NCI-H1417 treated with DMSO at 0.1 percent for 48 hours (cell line): ENCODE results near the gene ESPL1.
"Not testable (repeated sequence)": the region's sequence is repeated elsewhere in the genome, so short reads cannot be mapped to it uniquely, and the experiment has no call there.

Source experiments
- DNase-seq: peaks from one replicate; lab custom pipeline; 2025; lab: John Stamatoyannopoulos, UW

The ESPL1 gene

DNA sequence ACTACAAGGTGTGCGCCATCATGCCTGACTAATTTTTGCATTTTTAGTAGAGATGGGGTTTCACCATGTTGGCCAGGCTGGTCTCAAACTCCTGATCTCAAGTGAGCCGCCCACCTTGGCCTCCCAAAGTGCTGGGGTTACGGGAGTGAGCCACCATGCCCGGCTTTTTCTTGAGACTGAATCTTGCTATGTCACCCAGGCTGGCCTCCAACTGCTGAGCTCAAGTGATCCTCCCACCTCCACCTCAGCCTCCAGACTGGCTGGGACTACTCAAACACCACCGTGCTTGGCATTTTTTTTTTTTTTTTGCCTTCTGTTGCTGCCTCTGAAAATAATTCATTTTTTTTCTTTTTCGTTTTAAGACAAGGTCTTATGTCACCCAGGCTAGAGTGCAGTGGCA, 8.2 kb upstream of the ESPL1 start:
- no peak for DNase-seq

DNA sequence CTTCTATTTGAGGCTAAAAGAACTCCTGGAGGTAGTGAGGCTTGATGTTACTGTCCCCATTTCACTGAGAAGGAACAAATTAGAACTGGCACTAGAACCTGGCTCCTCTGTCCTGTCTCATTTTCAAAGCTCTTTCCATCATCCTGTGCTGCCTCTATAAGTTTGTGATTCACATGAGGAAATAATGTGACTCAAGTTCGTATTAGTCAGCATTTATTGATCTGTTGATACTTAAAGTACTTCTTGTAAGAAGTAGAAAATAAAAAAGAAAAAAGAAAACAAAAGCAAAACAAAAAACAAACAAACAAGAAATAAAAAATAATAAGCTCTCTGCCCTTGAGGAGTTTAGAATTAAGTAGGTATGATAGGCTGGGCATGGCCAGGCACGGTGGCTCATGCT, 2.3 kb upstream of the ESPL1 start:
- DNase-seq = no peak

DNA sequence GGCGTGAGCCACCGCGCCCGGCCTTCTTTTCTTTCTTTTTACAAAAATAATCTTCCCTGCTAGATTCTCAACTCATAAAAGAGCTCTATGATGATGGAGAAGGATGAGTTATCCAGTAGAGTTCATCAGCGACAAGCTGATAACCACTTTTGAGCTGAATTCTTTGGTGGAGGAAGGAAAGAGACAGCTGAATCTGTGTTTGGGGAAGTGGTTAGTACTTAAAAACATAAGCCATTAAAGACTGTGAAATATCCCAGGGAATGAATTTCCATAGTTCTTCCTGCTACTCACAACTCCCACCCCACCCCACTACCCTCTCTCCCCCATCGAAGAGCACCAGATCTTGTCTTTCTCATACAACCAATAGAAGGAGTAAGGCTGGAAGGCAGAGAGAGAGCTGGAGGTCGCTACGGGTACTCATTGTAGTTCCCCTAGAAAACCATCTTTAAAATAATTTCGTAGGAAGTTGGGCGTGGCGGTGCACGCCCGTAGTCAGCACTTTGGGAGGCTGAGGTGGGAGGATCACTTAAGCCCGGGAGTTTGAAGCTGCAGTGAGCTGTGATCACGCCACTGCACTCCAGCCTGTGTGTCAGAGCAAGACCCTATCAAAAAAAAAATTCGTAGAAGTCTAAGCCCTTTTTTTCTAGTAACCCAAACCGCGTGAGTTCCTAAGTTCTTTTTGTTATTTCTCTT, 647 bp upstream of the ESPL1 start:
- DNase-seq = no peak

DNA sequence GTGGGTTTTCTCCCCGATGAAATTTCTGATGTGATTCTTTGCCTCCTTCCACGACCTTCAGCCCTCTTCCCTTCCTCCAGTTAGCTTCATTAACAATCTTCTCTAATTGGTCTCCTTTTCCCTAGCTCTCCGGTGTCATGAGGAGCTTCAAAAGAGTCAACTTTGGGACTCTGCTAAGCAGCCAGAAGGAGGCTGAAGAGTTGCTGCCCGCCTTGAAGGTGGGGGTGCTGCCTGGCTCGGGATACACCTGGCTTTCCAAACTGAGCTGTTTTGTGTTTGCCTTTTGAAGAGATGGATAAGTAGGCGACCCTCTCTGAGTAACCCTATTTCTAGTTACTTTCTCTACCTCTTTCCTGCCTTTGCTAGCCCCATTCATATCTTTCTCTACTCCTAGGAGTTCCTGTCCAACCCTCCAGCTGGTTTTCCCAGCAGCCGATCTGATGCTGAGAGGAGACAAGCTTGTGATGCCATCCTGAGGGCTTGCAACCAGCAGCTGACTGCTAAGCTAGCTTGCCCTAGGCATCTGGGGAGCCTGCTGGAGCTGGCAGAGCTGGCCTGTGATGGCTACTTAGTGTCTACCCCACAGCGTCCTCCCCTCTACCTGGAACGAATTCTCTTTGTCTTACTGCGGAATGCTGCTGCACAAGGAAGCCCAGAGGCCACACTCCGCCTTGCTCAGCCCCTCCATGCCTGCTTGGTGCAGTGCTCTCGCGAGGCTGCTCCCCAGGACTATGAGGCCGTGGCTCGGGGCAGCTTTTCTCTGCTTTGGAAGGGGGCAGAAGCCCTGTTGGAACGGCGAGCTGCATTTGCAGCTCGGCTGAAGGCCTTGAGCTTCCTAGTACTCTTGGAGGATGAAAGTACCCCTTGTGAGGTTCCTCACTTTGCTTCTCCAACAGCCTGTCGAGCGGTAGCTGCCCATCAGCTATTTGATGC, 797 bp downstream of the ESPL1 start:
- no peak for DNase-seq

DNA sequence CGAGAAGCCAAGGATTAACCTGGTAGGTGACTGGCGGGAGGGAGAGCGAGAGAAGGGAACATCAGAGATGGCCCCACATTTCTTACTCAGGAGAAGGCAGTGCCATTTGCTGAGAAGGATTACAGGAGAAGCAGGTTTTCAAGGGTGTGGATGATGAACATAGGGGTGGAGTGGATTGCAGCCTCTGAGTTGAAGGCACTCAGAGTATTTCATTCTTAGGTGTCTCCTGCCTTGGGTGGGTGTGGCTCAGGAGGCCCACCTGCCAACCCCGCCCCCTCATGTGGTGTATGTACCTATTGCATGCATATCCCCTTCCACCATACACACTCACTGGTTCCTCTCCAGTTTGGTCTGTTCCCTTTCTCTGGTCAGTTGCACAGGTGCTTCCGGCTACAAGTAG, 6.3 kb downstream of the ESPL1 start:
- no peak for DNase-seq

DNA sequence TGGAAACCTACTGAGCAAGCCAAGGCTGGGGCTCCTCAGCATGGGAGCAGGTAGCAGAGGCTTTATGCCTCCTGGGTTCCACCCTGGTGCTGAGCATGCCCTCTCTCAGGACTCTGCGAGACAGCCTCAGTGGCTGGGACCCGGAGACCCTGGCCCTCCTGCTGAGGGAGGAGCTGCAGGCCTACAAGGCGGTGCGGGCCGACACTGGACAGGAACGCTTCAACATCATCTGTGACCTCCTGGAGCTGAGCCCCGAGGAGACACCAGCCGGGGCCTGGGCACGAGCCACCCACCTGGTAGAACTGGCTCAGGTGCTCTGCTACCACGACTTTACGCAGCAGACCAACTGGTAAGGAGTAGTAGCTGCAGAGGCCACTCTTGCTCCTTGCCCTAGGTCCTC, 8.4 kb downstream of the ESPL1 start:
- no peak for DNase-seq

DNA sequence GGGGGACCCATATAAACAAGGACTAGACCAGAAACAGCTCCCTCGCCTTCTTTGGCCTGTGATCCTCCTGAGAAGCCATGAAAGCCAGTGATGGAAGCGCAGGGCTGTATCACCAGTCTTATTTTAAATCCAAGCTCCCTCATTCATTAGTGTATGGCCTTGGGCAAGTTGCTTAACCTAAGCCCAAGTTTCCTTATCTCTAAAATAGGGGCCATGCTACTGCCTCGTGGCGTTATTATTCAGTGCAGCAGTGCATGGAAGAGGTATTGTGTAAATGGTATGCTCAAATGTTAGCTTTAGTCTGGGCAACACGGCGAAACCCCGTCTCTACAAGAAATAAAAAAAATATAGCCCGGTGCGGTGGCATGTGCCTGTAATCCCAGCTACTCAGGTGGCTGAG, 9.9 kb downstream of the ESPL1 start:
- no peak for DNase-seq

DNA sequence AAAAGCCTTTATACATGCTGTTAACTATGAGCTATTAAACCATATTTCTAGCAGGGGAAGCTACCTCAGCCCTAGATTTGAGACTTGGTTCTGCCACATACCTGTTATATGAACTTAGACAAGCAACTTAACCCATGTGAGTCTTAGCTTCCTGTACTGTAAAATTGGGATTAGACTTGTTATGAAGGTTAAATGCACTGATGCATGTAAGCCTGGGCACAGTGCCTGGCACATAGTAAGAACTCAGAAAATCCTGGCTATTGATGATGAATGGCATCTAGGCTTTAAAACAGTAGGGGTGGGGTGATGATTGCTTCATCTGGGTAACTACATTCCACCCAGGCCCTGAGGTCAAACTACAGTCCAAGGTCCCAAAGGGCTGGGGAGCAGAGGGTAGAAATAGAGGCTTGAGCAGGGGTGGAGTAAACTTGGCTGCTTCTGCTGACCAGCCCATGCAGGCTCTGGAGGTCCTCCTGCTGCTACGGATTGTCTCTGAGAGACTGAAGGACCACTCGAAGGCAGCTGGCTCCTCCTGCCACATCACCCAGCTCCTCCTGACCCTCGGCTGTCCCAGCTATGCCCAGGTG, 11.3 kb downstream of the ESPL1 start:
- DNase-seq = no peak

DNA sequence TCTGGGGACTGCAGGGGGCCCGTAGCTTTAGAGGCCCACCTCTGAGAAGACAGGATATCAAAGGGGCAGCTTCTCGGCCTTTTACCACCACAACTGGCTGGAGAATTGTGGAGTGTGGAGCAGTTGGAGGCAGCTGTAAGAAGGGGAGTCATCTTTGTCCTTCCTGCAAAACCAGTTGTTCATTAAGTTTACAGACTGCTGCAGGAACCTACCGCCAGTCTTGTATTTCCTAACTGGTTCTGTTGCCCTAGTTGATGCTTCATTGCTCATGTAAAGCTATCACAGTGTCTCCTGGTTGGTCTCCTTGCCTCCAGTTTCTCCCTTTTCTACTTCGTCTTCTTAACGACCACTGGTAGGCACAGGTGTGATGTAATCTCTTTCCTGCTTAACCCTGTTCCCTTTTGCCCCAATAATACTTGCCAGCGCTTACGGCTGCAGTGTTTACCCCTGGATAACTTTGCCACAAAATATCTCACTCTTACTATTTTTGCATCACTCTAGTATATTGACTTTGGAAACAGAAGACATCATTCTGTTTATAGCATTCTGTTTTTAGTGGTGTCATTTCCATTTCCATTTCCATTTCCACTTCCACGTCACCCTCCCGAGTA, 11.9 kb downstream of the ESPL1 start:
- DNase-seq = no peak

DNA sequence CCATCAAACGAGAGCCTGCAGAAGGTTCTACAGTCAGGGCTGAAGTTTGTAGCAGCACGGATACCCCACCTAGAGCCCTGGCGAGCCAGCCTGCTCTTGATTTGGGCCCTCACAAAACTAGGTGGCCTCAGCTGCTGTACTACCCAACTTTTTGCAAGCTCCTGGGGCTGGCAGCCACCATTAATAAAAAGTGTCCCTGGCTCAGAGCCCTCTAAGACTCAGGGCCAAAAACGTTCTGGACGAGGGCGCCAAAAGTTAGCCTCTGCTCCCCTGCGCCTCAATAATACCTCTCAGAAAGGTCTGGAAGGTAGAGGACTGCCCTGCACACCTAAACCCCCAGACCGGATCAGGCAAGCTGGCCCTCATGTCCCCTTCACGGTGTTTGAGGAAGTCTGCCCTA, 18.3 kb downstream of the ESPL1 start:
- no peak for DNase-seq

DNA sequence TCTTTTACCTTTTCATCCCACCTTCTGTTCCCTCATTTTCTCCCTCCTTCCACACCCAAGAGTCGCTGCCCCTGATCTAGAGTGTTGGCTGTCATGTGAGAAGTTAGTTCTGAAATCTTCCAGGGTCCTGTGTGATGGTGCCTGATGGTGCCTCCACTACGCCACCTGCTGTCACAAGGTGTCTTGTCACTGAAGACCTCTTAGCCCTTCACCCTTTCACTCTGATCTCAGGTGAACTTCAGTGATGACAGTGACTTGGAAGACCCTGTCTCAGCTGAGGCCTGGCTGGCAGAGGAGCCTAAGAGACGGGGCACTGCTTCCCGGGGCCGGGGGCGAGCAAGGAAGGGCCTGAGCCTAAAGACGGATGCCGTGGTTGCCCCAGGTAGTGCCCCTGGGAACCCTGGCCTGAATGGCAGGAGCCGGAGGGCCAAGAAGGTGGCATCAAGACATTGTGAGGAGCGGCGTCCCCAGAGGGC, 19.7 kb downstream of the ESPL1 start:
- DNase-seq = no peak

DNA sequence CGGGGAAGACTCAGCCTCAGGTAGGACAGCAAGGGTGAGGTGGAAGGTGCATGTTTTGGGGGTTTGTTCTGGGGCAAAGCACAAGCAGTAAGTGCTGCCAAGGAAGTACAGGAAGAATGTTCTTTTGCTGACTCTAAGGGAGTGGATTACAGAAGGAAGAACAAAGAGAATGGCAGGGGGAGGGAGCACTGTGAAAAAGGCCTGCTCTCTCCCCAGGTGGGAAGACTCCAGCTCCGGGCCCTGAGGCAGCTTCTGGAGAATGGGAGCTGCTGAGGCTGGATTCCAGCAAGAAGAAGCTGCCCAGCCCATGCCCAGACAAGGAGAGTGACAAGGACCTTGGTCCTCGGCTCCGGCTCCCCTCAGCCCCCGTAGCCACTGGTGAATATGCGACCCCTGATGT, 20.2 kb downstream of the ESPL1 start:
- DNase-seq = no peak

DNA sequence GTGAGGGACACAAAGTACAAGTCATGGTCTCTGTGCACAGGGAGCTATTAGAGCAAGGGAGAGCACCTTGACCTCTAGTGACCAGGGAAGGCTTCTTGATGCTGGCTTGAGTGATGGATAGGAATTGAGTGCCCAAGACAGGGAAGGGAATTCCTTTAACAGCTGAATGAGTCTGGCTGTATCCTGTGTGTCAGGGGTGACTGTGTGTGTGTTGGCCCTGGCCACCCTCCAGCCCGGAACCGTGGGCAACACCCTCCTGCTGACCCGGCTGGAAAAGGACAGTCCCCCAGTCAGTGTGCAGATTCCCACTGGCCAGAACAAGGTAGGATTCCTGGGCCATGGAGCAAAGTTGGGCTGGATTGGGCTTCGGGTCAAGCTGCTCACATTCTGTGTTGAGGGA, 21.8 kb downstream of the ESPL1 start:
- no peak for DNase-seq

DNA sequence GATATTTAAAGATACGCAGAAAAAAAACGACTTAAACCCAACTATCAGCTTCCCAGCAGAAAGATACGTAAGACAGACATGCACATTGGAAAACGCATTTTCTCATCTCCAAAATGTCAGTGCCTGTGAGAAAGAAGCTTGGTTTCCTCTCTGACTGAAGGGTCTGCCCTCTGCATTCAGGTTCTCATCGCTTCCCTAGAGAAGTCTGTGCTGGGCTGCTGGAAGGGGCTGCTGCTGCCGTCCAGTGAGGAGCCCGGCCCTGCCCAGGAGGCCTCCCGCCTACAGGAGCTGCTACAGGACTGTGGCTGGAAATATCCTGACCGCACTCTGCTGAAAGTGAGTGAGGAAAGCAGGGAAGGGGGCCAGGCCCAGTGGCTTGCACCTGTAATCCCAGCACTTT, 22.6 kb downstream of the ESPL1 start:
- DNase-seq = no peak

DNA sequence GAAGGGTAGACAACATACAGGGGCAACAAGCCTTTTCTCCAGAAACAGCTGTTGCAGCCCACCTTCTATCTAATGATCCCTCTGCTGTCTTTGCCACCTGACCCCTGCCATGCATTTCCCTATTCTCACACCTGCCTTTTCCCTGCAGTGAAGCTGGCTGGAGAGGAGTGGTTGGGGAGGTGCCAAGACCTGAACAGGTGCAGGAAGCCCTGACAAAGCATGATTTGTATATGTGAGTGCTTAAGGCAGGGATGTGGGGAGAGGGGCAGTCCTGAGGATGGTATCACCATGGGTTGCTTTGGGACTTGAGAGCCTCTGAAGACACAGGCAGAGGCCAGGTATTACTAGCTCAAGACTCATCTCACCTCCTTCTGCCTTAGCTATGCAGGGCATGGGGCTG, 24.3 kb downstream of the ESPL1 start:
- no peak for DNase-seq

DNA sequence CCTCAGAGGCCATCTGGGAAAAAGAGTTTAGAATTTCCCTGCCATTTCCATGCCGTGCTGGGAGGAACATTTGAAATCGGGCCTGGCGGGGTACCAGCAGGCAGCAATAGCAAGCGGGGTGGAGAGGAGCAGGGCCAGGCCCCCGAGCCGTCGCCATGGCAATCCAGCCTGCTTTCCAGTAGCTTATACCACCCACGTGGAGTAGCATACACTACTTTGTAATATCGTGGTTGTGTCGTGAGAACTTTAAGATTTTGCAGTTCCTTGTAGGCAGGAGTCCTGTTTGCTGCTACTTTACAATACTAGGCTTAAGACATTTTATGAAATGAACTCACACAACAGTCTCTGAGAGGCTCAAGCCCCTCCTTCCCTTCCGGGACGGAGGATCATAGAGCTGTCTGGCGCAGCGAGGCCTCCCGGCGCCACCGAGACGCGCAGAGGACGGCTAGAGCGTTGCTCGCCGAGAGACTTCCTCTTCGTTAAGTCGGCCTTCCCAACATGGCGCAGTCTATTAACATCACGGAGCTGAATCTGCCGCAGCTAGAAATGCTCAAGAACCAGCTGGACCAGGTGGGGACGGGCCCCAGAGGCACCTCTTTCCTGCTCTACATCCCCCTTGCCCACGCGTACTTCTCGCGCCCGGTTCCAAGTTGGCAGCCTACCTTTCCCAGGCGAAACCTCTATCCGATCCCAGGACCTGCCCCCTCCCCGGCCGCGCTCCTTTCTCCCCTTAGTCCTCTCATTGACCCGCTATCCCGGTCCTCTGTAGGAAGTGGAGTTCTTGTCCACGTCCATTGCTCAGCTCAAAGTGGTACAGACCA, 27.2 kb downstream of the ESPL1 start, which contains the start of gene PFDN5:
Gene PFDN5, plus strand, starts transcription at position 473 of the 821 bp plus-strand sequence. Its CDS starts 26 bp downstream, at position 499.
- DNase-seq = peak; percentile 58

DNA sequence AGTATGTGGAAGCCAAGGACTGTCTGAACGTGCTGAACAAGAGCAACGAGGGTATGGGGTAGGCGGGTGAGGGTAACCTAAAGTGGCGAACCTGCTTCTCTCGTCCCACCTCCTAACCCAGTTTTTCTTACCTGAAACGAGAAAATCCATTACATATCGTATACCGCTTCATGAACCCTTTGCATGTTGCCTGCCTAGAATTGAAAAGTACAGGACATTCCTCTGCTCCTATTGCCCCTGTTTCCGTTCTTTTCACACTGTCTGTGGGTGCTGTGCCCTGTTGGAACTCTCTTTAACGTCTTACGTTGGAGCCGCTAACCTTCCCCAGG, 27.8 kb downstream of the ESPL1 start:
- DNase-seq = no peak

DNA sequence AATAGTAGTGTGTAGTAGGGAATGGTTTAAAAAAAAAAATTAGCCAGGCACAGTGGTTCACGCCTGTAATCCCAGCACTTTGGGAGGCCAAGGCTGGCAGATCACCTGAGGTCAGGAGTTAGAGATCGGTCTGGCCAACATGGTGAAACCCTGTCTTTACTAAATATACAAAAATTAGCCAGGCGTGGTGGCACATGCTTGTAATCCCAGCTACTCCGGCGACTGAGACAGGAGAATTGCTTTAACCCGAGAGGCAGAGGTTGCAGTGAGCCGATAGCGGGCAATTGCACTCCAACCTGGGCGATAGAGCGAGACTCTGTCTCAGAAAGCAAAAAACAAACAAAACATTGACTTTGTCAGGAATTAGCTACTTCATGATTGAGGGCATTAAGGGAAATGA, 29.0 kb downstream of the ESPL1 start:
- DNase-seq = not testable (repeated sequence)

DNA sequence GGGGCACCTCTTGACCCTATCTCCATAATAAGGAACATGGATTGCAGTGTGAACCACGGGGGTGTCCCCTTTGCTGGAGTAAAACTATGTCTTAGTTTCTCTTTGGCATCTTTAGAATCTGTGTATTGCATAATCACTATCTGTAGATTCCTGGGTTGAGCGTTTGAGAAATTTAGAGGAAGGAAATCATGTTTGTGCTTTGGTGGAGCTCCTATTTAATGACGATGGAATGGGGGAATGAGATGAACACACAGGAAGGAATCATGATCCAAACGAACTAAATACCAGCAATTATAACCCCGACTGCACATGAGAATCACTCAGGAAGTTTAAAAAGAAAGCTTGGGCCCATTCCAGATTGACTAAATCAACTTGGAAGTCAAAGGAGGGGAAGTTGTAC, 30.1 kb downstream of the ESPL1 start:
- no peak for DNase-seq

DNA sequence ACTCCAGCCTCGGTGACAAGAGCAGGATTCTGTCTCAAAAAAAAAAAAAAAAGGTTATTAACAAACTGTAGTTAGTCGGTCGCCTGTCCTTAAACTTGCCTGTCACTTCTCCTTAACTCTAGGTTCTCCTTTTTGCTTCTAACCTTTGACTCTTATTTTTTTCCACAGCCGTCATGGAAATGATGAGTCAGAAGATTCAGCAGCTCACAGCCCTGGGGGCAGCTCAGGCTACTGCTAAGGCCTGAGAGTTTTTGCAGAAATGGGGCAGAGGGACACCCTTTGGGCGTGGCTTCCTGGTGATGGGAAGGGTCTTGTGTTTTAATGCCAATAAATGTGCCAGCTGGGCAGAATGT, 31.0 kb downstream of the ESPL1 start:
- no peak for DNase-seq

DNA sequence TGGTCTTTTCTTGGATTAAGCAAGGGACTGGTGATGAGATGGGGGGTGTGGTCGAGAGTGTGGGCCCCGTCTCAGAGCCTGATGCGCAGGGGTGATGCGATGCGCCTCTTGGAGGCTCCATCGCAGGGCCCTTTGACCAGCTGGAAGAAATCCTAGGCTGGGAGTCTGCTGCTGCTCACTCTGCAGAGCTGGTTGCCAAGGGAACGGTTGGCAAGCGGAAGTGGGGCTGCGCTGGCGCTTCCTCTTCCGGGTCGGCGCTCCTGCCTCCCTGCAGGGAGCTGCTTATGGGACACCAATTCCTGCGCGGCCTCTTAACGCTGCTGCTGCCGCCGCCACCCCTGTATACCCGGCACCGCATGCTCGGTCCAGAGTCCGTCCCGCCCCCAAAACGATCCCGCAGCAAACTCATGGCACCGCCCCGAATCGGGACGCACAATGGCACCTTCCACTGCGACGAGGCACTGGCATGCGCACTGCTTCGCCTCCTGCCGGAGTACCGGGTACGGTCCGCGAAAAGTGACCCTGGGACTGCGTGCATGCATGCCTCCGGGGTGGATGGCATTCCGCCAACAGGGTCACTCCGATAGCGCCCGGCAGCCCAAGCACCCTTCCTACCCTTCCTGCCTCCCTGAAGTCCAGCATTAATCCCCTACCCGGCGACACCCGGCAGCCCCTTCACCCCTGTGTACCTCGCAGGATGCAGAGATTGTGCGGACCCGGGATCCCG, 31.5 kb downstream of the ESPL1 start, which contains the start of gene MYG1:
Gene MYG1, plus strand, starts transcription at position 242 of the 727 bp plus-strand sequence. Its CDS starts 43 bp downstream, at position 285.
- peak; percentile 23 for DNase-seq
